ENCODE measurements around the gene SULT1A1.

SULT1A1 gene

DNA sequence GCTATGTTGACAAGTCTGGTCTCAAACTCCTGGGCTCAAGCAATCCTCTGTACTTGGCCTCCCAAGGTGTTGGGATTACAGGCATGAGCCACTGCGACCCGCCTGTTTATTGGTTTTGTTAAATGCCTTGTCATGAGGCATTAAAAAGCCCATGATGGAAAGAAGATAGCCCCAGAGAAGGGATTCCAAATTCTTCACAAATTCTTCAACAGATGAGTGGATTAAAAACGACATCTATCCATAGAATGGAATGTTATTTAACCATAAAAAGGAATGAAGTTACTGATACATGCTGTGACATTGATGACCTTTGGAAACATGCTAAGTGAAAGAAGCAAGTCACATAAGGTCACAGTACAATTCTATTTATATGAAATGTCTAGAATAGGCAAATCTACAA, 51.4 kb downstream of the SULT1A1 start:
- DNase-seq (ENCODE audit: low spot score), result no peak

DNA sequence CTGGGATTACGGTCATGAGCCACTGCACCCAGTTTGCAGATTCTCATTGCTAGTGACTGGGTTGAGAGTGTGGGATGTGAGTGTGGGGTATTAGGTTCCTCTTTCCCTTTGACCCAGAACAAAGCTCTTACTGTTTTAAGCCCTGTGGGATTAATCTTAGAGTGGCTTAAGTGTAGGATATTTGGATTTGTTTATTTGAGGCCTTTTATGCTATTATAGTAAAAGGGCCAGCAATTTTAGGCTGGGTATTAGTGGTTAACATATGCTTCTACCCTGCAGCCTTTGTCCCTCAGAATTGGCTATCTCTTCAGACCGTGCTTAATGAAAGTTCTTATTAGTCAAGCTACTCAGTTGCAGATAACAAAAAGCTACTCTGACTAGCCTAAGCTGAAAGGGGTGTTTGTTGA, 52.9 kb downstream of the SULT1A1 start:
- DNase-seq (ENCODE audit: low spot score), result no peak

DNA sequence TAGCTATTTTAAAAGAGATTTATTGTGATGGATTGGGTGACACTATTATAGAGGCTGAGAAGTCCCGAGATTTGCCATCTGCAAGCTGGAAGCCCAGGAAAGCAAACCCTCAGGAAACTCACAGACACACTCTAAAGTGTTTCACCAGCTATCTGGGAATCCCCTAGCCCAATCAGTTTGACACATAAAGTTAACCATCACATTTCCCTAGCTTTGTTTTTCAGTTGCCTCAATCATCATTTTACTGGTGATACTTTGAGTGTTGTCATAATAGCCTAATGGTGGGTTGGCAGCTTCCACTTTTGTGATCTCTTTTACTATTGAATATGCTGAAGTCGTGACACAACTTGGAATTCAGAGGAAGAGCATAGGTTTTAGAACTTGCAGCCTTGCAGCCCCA, 54.3 kb downstream of the SULT1A1 start:
- DNase-seq (ENCODE audit: low spot score), result no peak

Measured in germinal center (tissue), 1 donor.